HK-2 (cell line): ENCODE results near the gene ENTPD7.
"Not testable (repeated sequence)": the region's sequence is repeated elsewhere in the genome, so short reads cannot be mapped to it uniquely, and the experiment has no call there.

Source experiments
- DNase-seq: peaks from one replicate; pipeline ENCODE4 v3.0.0-alpha.2; 2018; ENCODE audit not compliant: unreplicated experiment

Gene ENTPD7

GRCh38 chr10:99743841-99744240 is 84.5 kb downstream of the ENTPD7 start:
- no peak for DNase-seq

DNA sequence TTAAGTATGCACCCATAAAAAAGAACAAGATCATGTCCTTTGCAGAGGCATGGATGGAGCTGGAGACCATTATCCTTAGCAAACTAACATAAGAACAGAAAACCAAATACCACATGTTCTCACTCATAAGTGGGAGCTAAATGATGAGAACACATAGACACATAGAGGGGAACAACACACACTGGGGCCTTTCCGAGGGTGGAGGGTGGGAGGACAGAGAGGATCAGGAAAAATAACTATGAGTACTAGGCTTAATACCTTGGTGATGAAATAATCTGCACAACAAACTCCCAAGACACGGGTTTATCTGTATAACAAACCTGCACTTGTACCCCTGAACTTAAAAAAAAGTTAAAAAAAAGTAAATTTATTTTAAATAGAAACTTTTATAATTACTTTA is 86.9 kb downstream of the ENTPD7 start:
- DNase-seq = not testable (repeated sequence)

DNA sequence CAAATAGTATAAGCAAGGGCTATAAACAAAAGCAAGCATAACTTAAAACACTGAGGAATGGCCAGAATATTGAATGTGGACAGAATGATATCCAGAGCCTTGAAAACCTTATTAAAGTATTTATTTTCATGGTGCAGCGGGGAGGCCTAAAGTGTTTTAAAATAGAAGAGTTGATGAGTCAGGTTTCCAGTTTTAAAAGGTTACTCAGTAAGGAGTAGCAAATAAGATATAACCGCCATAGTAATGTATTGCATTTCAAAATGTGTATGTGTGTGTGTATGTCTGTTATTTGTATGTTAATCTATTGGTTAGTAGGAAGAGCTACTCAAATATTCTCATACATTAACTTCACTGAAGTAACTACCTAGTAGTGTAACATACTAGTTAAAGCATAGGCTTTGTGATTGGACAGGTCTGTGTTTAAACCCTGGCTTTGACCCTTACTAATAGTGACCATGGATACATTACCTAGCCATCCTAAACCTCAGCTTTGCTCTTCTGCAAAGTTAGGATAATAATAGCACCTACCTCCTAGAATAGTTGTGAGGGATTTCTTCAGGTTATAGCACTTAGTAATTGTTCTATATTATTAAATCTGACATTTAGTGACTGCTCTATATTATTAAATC is 89.6 kb downstream of the ENTPD7 start:
- no peak for DNase-seq

DNA sequence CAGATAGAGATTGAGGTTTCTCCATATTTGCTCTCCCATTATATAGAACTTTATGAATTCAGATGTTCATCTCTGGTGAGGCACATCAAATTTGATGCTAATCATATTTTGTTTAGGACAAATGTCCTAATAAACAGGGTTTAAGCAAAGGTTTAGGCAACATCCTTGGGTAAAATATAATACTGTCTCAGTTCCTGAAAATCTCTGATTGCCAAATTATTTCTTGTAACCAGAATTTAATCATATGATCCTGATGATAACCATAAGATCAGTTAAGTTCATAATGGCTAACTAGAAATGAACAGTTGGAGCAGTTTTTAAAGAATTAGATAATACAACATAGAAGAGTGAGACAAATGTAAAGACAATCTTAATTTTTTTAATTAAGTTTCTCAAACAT is 91.3 kb downstream of the ENTPD7 start:
- DNase-seq = no peak

- no peak for DNase-seq
Measured at GRCh38 chr10:99754670-99755069, 95.4 kb downstream of the ENTPD7 start.
